Measurements from ENCODE around the gene MYOZ3.

MYOZ3 gene

DNA sequence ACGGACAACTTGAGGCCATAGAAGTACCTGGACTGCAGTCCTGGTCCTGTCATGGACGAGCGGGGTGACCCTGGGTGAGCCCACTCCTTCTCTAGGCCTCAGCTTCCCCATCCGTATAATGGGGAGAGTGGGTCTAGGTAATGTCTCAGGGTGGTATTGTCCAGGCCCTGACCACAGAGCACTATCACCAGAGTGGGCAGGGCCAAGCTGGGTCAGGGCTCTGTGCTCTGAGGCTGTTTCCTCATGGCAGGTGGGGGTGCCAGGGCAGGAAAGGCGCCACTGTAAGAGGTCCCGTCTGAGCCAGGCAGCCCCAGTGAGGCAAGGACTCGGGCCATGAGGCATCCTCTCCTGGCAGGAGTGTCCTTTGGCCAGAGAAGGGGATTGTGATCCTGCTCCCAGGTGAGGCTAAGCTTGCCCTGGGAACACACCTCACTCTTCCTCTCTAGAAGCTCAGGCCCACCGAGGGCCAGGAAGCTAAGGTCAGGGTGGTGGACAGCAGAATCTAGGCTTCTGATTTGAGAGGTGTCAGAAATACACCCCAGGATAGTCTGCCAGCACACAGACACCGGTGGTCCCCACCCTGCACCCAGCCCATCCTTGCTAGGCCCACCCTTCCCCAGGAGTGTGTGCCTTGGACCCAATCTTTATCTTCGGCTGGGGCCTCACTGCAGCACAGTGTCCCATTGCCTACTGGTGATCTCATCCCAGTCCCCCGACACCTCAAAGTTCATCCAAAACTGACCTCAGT is 1.5 kb upstream of the MYOZ3 start:
- DNase-seq = no peak

DNA sequence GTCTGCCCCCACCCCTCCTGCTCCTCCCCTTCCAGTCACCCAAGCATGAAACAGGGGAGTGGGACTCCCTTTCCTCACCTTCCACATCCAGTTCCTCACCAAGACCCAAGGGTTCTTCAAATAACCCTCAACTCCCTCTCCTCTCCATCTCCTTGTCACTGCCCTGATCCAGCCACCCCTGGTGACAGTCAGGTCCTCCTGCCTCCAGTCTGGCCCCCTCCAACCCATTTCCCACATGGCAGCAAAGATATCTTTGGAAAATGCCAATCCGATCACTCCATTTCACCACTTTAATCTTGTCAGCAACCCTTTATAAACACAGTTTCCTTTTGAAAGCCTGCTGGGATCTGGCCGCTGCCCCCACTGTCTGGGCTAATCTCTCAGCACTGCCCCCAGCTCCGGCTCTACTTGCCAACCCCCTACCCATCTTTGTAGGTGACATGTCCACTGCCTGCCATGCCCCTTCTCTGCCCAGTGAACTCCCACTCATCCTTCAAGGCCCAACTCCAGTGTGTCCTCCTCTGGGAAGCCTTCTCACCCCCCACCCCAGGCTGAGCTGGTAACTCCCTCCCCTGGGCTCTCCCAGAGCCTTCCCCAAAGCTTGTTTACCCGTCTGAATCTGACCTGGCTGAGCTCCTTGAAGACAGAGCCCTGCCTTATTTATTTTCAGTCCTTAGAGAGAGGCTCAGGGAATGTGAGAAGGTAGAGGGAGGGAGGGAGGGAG is 781 bp upstream of the MYOZ3 start:
- no peak for DNase-seq

DNA sequence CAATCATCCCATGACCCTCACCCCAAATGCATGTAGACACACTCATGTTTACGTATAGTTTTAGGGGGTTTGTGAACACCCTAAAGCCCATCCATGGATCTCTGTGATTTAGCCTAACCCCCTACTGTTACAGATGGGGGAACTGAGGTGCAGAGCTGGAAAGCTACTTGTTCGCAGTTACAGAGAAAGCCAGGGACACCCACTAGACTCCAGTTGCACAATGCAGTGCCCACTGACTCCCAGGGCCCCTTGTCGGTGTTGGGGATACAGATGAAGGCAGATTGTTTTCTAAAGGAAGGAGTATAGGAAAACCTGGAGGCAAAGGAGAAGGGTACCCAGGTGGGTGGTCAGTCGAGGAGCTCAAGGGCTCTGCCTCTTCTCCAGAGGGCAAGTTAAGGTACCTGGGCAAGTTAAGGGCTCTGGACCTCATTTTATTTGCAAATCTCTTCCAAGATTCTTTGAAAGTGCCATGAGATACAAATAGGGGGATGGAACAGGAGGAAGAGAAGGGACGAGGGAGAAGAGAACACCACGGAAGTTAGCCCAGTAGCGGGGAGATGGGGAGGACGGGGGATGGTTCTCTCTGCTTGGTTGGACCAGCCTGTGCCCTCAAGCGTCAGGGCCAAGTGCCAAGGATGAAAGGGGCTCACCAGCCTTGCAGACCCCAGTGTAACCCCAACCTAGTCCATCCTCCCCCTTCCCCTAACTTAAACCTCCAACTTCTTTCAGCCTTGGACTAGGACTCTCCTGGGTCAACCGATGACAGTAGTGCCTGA is 958 bp downstream of the MYOZ3 start:
- DNase-seq = no peak

DNA sequence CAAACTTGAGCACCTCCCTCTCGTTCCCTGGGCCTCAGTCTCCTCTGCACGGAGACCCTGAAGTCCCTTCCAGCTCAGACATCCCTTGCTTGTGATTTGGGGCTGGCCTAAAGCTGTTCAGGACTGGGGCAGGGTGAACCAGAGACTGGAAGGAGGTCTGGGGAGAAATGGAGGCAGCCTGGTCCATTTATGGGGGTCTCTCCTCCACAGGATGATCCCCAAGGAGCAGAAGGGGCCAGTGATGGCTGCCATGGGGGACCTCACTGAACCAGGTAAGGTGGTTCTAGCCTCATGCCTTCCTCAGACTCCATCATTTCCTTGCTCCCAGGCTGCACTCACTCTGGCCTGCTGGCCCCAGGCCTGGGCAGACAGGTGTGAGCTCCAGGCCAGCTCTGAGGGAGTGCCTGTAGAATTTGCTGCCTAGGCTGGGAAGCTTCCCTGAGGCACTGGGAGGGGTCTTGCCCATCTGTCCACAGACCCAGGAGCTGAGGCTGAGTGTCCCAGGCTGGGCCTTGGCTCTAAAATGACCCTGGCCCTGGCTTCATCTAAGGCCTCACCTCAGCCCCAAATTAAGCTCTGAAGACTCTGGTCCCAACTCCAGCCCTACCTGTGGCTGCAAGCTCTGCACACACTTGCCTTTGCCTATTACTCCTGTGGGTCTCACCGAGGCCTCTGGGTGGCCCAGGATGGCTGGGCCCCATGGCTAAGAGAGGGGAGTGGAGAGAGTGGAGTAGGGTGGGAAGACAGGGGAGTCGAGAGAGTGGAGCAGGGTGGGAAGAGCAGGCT is 1.9 kb downstream of the MYOZ3 start:
- no peak for DNase-seq

DNA sequence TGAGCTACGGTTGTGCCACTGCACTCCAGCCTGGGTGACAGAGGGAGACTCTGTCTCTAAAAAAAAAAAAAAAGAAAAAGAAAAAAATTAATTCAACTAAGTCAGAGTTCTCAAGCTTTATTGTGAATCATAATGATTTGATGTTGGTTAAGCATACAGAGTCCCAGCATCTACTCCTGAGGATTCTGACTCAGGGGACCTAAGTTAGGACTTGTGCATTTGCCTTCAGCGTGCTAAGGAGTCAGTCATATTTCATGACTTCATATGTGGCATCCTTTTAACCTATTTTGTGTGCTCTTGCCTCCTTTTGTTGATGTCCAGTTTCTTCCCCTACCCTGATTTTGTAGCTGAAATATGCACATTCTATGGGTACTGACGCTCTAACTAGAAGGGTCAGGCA is 2.9 kb downstream of the MYOZ3 start:
- no peak for DNase-seq

DNA sequence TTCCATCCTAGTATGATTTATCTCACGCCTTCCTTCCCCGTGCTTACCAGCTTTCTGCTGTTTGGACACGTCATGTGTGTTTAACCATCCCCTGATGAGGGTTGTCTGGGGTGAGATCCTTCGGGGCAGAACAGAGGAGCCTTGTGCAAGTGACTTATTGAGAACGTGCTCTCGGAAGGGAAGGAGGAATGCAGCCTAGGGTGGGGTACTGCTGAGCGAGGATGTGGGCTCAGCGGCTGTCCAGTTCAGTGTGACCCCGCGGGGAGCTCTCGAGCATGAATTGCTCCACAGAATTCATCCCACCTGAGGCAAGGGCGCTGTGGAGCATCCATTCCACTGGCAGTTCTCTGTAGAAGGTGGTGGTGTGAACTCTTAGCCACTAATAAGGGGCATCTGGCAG is 4.0 kb downstream of the MYOZ3 start:
- no peak for DNase-seq

DNA sequence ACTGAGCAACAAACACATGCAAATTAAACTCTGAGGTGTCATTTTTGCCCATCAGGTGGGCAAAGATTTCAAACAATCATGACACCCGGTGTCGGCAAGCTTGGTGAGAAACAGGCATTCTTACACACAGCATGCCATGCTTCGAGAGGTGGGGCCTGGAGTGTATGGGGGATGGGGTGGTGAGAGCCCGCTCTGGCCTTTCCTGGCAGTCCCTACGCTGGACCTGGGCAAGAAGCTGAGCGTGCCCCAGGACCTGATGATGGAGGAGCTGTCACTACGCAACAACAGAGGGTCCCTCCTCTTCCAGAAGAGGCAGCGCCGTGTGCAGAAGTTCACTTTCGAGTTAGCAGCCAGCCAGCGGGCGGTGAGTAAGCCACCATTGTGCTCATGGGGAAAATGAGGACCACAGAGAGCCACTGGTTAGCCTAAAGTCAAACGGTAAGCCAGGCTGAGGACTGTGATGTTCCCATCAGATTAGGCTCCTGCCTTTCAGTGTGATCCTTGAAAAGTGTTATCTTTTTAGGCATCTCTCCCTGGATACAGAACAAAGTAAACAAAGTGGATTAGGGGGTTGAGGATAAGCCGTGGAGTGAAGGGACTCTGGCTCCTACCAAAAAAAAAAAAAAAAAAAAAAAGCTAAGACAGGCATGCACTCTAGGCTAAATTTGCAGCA is 9.4 kb downstream of the MYOZ3 start:
- no peak for DNase-seq

DNA sequence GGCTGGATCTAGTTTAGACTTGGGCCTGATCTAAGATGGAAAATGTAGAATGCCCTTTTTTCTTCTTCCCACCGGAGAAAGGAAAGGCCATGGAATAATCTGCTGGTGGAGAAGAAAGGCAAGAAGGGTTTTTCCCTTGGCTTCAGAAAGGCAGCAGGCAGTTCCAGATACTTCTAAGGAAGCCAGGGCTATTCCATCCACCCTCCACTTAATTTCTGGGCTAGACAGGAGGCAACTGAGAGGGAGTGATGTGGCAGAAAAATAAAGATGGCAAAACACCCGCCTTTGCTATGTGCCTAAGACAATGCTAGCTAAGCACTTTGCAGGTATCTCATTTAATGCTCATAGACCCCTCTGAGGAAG is 9.9 kb downstream of the MYOZ3 start:
- no peak for DNase-seq

DNA sequence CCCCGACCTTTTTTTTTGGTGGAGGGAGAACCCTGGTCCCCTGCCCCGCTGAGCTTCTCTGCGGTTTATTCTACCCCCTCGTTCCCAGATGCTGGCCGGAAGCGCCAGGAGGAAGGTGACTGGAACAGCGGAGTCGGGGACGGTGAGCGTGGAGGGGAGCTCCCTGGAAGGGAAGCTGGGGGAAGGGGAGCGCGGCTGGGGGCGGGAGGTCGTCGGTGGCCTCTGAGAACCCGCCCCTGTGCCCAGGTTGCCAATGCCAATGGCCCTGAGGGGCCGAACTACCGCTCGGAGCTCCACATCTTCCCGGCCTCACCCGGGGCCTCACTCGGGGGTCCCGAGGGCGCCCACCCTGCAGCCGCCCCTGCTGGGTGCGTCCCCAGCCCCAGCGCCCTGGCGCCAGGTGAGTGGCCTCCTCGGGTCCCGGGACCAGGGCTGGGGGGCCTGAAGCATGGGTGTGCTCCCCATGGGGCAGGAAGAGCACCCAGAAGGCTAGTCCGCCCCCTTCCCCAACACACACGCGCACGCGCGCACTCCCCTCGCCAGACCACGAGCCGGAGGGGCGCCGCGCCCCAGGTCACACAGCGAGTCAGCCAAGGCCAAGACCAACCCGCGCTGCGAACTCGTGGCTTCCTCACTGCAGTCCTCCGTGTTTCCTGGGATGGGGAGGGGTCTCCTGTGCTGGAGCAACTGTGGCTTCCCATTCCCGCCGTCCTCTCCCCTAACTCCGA is 10.6 kb downstream of the MYOZ3 start:
- peak in 2 of 3 donors; percentile 10 to 22 for DNase-seq

DNA sequence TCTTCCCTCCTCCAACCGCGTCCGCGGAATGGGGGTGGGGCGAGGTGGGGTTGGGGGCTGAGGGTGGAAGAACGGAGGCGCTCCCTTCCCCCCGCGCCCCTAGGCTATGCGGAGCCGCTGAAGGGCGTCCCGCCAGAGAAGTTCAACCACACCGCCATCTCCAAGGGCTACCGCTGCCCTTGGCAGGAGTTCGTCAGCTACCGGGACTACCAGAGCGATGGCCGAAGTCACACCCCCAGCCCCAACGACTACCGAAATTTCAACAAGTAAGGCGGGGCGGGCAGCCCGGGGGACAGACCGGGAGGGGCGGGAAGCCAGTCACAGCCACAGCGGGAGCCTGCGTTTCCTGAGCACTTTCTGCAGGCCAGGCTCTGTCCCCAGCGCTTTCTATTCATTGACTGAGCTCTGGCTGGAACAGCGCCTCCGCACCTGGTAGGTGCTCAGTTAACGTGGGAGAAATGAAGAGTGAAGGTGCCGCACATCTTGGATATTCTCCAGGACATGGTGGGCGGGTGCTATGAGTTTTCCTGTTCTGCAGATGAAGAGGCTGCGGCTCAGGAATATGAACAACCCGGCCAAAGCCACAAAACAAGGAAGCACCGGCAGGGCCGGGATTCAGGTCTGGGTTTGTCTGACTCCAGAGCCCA is 11.3 kb downstream of the MYOZ3 start:
- DNase-seq = peak; percentile 33 to 54 (median 36)

DNA sequence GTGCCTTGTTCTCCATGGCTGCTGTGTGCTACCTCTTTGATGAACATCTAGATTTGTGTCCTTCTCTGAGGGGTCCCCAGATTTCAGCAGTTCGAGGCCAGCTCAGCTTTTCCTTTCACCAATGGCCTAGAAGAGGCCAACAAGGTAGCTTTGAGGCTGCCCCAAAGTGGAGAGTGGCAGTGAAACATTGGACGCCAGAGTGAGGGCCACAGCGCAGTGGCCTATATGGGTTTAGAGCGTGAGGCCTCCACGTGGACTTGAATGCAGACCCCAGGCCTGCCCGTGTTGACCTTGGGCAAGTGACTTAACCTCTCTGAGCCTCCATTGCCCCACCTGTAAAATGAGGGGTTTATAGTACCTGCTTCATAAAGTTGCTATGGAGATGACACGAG is 11.8 kb downstream of the MYOZ3 start:
- DNase-seq = no peak

DNA sequence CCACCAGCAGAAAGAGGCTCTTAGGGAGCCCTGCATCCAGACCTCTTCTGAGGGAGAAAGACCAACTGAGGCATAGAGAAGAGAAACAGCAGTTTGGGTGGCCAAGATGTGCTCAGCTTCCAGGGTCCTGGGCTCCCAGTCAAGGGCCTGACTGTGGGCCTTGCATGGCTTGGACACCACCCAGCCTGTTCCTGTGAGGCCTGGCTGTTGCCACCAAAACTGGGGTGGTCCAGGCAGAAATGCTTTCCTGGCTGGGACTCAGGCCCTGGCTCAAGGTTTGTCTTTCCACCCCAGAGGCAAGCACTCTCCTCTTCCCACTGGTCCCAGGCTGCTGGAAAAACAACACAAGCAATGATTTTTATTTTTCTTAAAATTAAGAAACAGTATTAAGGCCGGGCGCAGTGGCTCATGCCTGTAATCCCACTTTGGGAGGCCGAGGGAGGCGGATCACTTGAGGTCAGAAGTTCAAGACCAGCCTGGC is 13.3 kb downstream of the MYOZ3 start:
- no peak for DNase-seq

DNA sequence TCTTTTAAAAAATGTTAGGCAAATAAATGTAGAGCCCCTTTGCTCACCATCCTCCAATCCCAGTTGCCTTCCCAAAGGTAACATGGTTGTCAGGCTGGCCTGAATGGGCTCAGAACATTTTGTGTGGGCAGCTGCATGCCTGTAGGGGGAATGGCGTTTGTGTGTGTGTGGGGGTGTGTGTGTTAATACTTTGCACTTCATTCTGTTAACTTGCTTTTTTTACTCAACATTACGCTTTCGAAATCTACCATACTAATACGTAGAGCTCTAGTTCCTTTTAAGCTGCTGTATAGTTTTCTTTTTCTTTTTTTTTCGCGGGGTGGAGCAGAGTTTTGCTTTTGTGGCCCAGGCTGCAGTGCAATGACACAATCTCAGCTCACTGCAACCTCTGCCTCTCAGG is 14.0 kb downstream of the MYOZ3 start:
- DNase-seq = peak; percentile 24 to 42 (median 41)

DNA sequence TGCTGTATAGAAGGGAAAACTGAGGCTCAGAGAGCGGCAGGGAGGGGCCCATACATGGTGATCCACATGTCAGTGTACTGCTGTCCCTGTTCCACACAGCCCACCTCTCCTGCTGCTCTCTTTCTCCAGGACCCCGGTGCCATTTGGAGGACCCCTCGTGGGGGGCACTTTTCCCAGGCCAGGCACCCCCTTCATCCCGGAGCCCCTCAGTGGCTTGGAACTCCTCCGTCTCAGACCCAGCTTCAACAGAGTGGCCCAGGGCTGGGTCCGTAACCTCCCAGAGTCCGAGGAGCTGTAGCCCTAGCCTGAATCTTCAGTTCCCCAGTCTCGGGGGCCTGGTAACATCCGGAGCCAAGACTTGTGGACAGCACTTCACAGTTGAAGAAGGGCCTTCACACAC is 15.5 kb downstream of the MYOZ3 start:
- DNase-seq = no peak

DNA sequence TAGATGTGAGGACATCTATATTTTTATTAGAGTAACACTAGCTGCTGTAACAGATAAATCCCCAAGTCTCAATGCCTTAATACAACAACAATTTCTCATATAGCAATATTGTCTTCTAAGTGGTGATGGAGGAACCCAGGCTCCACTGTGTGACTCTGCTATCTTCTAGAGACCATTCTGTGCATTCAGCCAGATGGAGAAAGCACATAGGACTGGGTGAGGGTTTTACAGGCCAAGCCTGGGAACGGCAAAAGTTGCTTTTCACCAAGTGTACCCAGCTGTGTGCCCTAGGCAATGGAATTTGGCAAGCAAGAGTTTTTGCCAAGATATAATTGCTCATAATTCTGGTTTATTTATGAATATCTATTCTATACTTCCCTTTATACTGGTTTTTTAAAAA is 28.1 kb downstream of the MYOZ3 start:
- DNase-seq = no peak

DNA sequence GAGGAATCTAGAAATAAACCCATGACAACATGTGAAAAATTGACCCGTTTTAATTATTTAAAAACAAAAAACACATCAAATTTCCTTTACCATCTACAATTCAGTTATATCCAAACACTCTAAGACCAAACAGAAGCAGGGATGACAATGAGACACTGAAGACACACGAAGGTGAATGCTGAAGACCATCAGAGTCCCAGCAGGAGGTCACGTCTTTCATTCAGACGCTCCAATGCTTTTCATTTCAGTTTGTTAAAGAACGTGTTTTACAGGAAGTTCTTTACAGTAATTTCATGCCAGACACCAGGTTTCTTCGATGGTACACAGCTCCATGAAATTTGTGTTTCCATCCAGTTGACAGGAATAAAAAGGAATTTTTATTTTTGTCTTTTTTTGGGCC is 29.7 kb downstream of the MYOZ3 start:
- DNase-seq = no peak

DNA sequence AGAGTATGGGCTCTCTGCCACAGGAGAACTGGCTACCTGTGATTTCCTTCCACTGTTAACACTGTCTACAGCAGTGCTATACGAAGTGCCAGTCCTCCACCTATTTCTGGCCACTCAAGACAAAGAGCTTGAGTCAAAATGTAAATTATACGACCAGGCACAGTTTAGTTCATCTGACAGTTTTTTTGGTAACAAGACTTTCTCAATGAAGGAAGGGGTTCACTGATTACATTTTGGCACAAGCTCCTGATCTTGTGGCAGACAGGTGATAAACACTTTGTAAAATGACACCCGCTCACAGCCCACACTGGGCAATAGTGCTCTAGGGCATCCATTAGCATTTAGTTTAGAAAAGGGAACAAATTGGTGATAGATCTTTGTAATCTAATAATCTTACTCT is 31.2 kb downstream of the MYOZ3 start:
- DNase-seq = no peak

DNA sequence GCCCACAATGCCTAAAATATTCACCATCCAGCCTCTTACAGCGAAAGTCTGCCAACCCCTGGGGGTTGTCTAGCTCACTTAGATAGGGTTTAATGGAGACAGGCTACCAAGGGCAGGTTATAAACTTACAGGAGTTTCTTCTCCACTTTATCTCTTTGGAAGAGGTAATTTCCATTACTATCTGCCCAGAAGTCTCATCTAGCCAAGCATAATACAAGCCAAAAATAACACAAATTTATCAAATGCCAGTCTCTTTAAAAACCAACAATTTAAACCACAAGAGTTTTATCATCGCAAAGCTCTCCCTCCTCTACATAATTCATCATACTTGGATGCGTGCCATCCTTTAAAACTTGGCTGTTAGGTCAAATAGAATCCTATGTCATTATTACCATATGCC is 33.6 kb downstream of the MYOZ3 start:
- DNase-seq = no peak

DNA sequence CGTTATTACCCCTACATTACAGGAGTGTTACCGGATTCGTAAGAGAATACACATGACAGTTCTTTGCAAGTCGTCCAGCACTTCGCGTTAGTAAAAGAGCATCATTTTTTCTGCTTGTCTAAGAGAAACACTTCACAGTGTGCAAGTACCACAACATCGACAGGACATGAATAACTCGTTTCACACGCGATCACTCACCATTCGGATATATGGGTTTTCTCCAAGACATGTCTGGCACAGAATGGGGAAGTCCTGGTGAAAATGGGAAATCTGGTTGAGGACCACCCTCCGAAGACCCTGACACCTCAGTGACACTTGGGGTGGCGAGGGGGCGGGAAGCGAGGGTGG is 39.2 kb downstream of the MYOZ3 start:
- DNase-seq = no peak

DNA sequence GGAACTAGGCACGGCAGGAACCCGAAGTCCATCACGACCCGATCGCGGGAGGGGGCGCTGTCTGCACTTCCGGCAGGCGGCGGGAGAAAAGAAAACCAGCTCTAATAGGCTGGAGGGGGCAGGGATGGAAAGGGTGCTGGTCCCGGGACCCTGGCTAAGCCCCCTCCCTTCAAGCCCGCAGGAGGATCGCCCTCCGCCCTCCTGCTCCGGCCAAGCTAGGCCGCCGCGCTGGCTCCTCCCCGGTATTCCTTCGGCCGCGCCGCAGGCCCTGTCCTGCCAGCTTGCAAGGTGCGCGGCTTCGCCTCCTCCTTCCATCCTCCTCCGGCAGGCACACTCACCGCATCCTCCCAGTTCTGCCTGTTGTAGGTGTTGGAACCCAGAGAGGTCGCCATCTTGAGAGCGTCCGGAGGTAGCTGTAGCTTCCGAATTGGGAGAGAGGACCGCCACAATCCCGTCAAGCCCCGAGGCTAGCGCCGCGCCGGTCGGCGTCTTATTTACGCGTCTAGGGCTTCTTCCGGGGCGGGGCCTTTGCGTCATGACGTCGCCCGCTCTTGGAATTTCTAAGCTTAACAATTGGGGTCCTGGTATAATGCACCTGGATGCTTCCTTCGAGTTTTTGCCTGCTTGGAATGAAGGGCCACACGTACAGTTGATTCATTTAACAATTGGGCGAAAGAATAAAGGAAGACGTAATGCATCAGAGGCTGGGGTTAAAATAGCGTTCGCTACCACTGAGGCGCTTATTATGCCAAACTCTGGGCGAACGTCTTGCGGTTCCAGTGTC is 39.7 kb downstream of the MYOZ3 start, which contains the start of gene RBM22:
Gene RBM22, minus strand, starts transcription at position 469 of the 784 bp plus-strand sequence. Its CDS starts 77 bp downstream, at position 392.
- DNase-seq = peak; percentile 93 to 94 (median 93)

All from suppressor macrophage treated with lipopolysaccharide for 1 hour (primary cell).